ENCODE measurements around the gene PGBD5.

Gene PGBD5

GRCh38 chr1:230392920-230393521 is 33.1 kb downstream of the PGBD5 start:
- Histone ChIP-seq H3K9ac (ENCODE audit: low read depth, low read length) (no peak overlapping the region), H3K4me3 (ENCODE audit: low read depth, low read length) (no peak overlapping the region), H3K36me3 (ENCODE audit: control insufficient read depth, insufficient read depth, low read length) (no peaks in the 10 kb centered on the region), H3K4me1 (ENCODE audit: control insufficient read depth, insufficient read depth, low read length) (peaks cover 4% of the 10 kb centered on the region), H3K27me3 (ENCODE audit: control insufficient read depth, insufficient read depth, low read length) (no peaks in the 10 kb centered on the region), H3K9me3 (ENCODE audit: control insufficient read depth, insufficient read depth, low read length) (no peaks in the 10 kb centered on the region)

DNA sequence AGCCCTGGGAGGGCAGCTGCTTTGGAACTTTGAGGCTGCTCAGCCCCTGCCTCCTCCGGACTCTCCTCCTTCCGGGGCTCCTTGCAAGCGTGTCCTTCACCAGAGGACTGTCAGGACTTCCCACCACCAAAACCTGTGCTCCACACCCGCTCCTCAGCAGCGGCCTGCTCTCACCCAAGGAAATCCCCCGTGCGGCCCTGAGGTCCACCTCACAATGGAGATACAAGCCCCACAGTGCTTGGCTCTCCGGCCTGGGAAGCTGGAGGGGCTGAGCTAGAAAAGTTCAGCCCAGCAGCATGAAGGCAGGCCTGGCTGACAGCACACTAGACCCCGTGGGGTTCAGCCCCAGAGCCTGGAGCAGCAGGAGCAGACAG is 33.6 kb downstream of the PGBD5 start:
- H3K36me3 ChIP-seq (ENCODE audit: control insufficient read depth, insufficient read depth, low read length): no peaks in the 10 kb centered on the region
- H3K4me3 ChIP-seq (ENCODE audit: low read depth, low read length): no peak overlapping the region
- no peaks in the 10 kb centered on the region for H3K27me3 ChIP-seq (ENCODE audit: control insufficient read depth, insufficient read depth, low read length)
- H3K4me1 ChIP-seq (ENCODE audit: control insufficient read depth, insufficient read depth, low read length): peaks cover 4% of the 10 kb centered on the region
- H3K9ac ChIP-seq (ENCODE audit: low read depth, low read length): no peak overlapping the region
- H3K9me3 ChIP-seq (ENCODE audit: control insufficient read depth, insufficient read depth, low read length): no peaks in the 10 kb centered on the region

- Histone ChIP-seq H3K9me3 (ENCODE audit: control insufficient read depth, insufficient read depth, low read length) (no peaks in the 10 kb centered on the region), H3K27me3 (ENCODE audit: control insufficient read depth, insufficient read depth, low read length) (no peaks in the 10 kb centered on the region), H3K9ac (ENCODE audit: low read depth, low read length) (no peak overlapping the region), H3K36me3 (ENCODE audit: control insufficient read depth, insufficient read depth, low read length) (no peaks in the 10 kb centered on the region), H3K4me1 (ENCODE audit: control insufficient read depth, insufficient read depth, low read length) (peaks cover 4% of the 10 kb centered on the region), H3K4me3 (ENCODE audit: low read depth, low read length) (no peak overlapping the region)
Measured at GRCh38 chr1:230391776-230392535, 34.2 kb downstream of the PGBD5 start.

DNA sequence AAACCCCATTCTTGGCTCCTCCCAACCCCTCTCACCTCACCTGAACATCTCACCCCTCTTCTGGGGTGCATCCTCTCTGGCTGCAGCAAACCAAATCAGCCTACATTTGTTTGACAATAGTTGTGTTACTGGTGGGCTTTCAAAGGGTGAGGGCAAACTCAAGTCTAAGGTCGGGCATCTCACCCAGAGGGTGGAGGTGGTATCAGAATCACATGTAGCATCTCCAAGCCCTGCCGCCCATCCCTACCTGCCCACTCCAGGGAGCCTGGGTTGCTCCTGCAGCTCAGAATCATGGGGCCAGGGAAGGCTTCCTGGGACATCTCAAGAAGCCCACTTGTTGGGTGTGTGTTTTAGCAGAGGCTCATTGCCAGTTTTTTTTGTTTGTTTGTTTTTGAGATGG is 35.8 kb downstream of the PGBD5 start:
- Histone ChIP-seq H3K4me3 (ENCODE audit: low read depth, low read length) (no peak overlapping the region), H3K9me3 (ENCODE audit: control insufficient read depth, insufficient read depth, low read length) (no peaks in the 10 kb centered on the region), H3K9ac (ENCODE audit: low read depth, low read length) (no peak overlapping the region), H3K4me1 (ENCODE audit: control insufficient read depth, insufficient read depth, low read length) (peaks cover 4% of the 10 kb centered on the region), H3K27me3 (ENCODE audit: control insufficient read depth, insufficient read depth, low read length) (no peaks in the 10 kb centered on the region), H3K36me3 (ENCODE audit: control insufficient read depth, insufficient read depth, low read length) (no peaks in the 10 kb centered on the region)

- peaks cover 4% of the 10 kb centered on the region for H3K4me1 ChIP-seq (ENCODE audit: control insufficient read depth, insufficient read depth, low read length)
- no peak overlapping the region for H3K4me3 ChIP-seq (ENCODE audit: low read depth, low read length)
- H3K27me3 ChIP-seq (ENCODE audit: control insufficient read depth, insufficient read depth, low read length): no peaks in the 10 kb centered on the region
- no peak overlapping the region for H3K9ac ChIP-seq (ENCODE audit: low read depth, low read length)
- H3K9me3 ChIP-seq (ENCODE audit: control insufficient read depth, insufficient read depth, low read length): no peaks in the 10 kb centered on the region
- no peaks in the 10 kb centered on the region for H3K36me3 ChIP-seq (ENCODE audit: control insufficient read depth, insufficient read depth, low read length)
Measured at GRCh38 chr1:230387876-230388275, 38.3 kb downstream of the PGBD5 start.

GRCh38 chr1:230387296-230387695 is 38.8 kb downstream of the PGBD5 start:
- Histone ChIP-seq H3K9ac (ENCODE audit: low read depth, low read length) (no peak overlapping the region), H3K9me3 (ENCODE audit: control insufficient read depth, insufficient read depth, low read length) (no peaks in the 10 kb centered on the region), H3K36me3 (ENCODE audit: control insufficient read depth, insufficient read depth, low read length) (no peaks in the 10 kb centered on the region), H3K4me3 (ENCODE audit: low read depth, low read length) (no peak overlapping the region), H3K27me3 (ENCODE audit: control insufficient read depth, insufficient read depth, low read length) (no peaks in the 10 kb centered on the region), H3K4me1 (ENCODE audit: control insufficient read depth, insufficient read depth, low read length) (peaks cover 2% of the 10 kb centered on the region)

DNA sequence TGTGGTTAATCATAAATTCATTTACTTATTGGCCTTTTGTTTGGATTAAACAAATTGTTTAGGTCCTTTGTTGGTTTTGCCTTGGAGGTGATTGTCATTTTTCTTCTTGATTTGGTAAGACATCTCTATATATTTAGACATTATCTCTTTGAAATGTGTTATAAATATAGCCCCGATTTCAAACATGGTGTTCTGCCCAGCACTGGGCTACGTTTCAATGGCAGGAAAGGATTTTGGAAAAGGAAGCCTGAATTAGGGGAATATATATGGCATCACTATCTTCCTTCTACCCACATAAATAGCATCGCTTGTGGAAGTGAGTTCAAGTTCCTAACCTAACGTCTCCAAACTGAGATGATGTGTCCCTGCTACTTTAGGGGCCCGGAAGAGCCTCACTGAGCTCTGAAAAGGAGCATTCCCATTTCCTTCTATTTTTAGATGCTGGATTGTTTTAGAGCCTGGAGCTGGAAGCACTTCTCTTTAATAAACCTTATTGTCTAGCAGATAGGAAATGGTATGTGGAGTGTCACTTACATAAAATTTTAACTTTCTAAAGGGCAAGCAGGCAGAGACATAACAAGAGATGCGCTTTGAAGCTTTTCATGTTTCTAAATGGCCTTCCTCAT is 39.4 kb downstream of the PGBD5 start:
- H3K27me3 ChIP-seq (ENCODE audit: control insufficient read depth, insufficient read depth, low read length): no peaks in the 10 kb centered on the region
- H3K4me3 ChIP-seq (ENCODE audit: low read depth, low read length): no peak overlapping the region
- H3K9ac ChIP-seq (ENCODE audit: low read depth, low read length): no peak overlapping the region
- H3K4me1 ChIP-seq (ENCODE audit: control insufficient read depth, insufficient read depth, low read length): no peaks in the 10 kb centered on the region
- no peaks in the 10 kb centered on the region for H3K9me3 ChIP-seq (ENCODE audit: control insufficient read depth, insufficient read depth, low read length)
- H3K36me3 ChIP-seq (ENCODE audit: control insufficient read depth, insufficient read depth, low read length): no peaks in the 10 kb centered on the region

GRCh38 chr1:230385930-230386329 is 40.2 kb downstream of the PGBD5 start:
- no peaks in the 10 kb centered on the region for H3K4me1 ChIP-seq (ENCODE audit: control insufficient read depth, insufficient read depth, low read length)
- no peaks in the 10 kb centered on the region for H3K27me3 ChIP-seq (ENCODE audit: control insufficient read depth, insufficient read depth, low read length)
- no peak overlapping the region for H3K4me3 ChIP-seq (ENCODE audit: low read depth, low read length)
- H3K9ac ChIP-seq (ENCODE audit: low read depth, low read length): no peak overlapping the region
- no peaks in the 10 kb centered on the region for H3K36me3 ChIP-seq (ENCODE audit: control insufficient read depth, insufficient read depth, low read length)
- no peaks in the 10 kb centered on the region for H3K9me3 ChIP-seq (ENCODE audit: control insufficient read depth, insufficient read depth, low read length)

DNA sequence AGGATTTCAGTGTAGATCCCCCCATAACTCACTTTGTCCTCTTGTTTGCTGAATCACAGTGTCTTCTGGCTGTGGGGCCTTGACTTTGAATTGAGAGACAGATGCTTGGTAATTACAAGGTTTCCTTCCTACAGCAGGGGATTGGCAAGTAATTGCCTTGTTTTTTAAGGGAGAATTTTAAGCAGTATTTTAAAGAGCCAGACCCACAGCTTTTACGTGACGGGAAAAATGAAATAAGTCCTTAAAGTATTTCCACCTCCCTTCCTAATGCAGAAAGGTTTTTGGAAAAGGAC is 41.0 kb downstream of the PGBD5 start:
- Histone ChIP-seq H3K36me3 (ENCODE audit: control insufficient read depth, insufficient read depth, low read length) (no peaks in the 10 kb centered on the region), H3K27me3 (ENCODE audit: control insufficient read depth, insufficient read depth, low read length) (no peaks in the 10 kb centered on the region), H3K9me3 (ENCODE audit: control insufficient read depth, insufficient read depth, low read length) (no peaks in the 10 kb centered on the region), H3K4me3 (ENCODE audit: low read depth, low read length) (no peak overlapping the region), H3K9ac (ENCODE audit: low read depth, low read length) (no peak overlapping the region), H3K4me1 (ENCODE audit: control insufficient read depth, insufficient read depth, low read length) (no peaks in the 10 kb centered on the region)

GRCh38 chr1:230384380-230385157 is 41.6 kb downstream of the PGBD5 start:
- no peaks in the 10 kb centered on the region for H3K27me3 ChIP-seq (ENCODE audit: control insufficient read depth, insufficient read depth, low read length)
- H3K9ac ChIP-seq (ENCODE audit: low read depth, low read length): no peak overlapping the region
- no peaks in the 10 kb centered on the region for H3K4me1 ChIP-seq (ENCODE audit: control insufficient read depth, insufficient read depth, low read length)
- H3K9me3 ChIP-seq (ENCODE audit: control insufficient read depth, insufficient read depth, low read length): no peaks in the 10 kb centered on the region
- no peak overlapping the region for H3K4me3 ChIP-seq (ENCODE audit: low read depth, low read length)
- H3K36me3 ChIP-seq (ENCODE audit: control insufficient read depth, insufficient read depth, low read length): no peaks in the 10 kb centered on the region

DNA sequence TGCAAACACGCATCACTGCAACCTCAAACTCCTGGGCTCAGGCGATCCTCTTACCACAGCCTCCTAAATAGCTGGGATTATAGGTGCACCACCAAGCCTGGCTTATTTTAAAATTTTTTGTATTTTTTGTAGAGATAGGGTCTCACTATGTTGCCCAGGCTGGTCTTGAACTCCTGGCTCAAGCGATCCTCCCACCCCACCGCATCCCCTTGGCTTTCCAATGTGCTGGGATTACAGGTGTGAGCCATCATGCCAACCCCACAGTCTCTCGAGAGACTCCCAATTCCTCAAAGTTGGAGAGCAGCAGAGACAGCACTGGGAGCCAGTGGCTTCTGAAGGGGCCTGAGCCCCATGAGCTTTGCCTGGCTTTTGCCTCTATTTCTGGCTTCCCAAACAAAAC is 42.7 kb downstream of the PGBD5 start:
- no peaks in the 10 kb centered on the region for H3K27me3 ChIP-seq (ENCODE audit: control insufficient read depth, insufficient read depth, low read length)
- H3K9me3 ChIP-seq (ENCODE audit: control insufficient read depth, insufficient read depth, low read length): no peaks in the 10 kb centered on the region
- no peak overlapping the region for H3K4me3 ChIP-seq (ENCODE audit: low read depth, low read length)
- no peak overlapping the region for H3K9ac ChIP-seq (ENCODE audit: low read depth, low read length)
- H3K36me3 ChIP-seq (ENCODE audit: control insufficient read depth, insufficient read depth, low read length): no peaks in the 10 kb centered on the region
- H3K4me1 ChIP-seq (ENCODE audit: control insufficient read depth, insufficient read depth, low read length): no peaks in the 10 kb centered on the region

Measured in iPS-15b (cell line).